Activated T-helper 2 cell treated with anti-CD3 and anti-CD28 coated beads, Interferon-gamma antibody, Interleukin-2, Interleukin-4, amounts not matched to agents 10 μg/mL and 5 μg/mL and 100 μg/mL, durations not matched to agents 14 hours and 24 hours and 36 hours (primary cell): ENCODE data around the gene C5orf24. TPM values are rescaled to one million over a fixed set of nuclear protein-coding genes. Genes with fewer than 3 reads are reported as not detected.
"Not testable (repeated sequence)": the region's sequence is repeated elsewhere in the genome, so short reads cannot be mapped to it uniquely, and the experiment has no call there.

ENCODE experiments used
- DNase-seq: peaks from one replicate; pipeline ENCODE4 v3.0.0; 2021; ENCODE audit warnings: low spot score
- H3K27ac Mint-ChIP-seq: one replicate; pipeline ENCODE4 v1.8.0; 2021; ENCODE audit warnings: mixed read lengths
- H3K27me3 Mint-ChIP-seq: one replicate; pipeline ENCODE4 v1.8.0; 2021; ENCODE audit warnings: low read depth, mixed read lengths
- H3K36me3 Mint-ChIP-seq: one replicate; pipeline ENCODE4 v1.8.0; 2021; ENCODE audit warnings: low read depth, mixed read lengths
- H3K4me1 Mint-ChIP-seq: one replicate; pipeline ENCODE4 v1.8.0; 2021; ENCODE audit warnings: low read depth, mixed read lengths
- H3K4me3 Mint-ChIP-seq: one replicate; pipeline ENCODE4 v1.8.0; 2021; ENCODE audit warnings: low read depth, mild to moderate bottlenecking, moderate library complexity, mixed read lengths
- H3K9me3 Mint-ChIP-seq: one replicate; pipeline ENCODE4 v1.8.0; 2021; ENCODE audit warnings: mixed read lengths
- intact Hi-C: fragments of 100-400 bp; cut with micrococcal nuclease; formaldehyde crosslinking; loops from one replicate; pipeline ENCODE4 v1.15.1; 2023
- total RNA-seq: library from RNA; stranded (reverse); gene quantifications from 2 replicates; pipeline ENCODE4 v1.2.3, GENCODE V29; 2022

Gene C5orf24
- total RNA-seq, 1 donor from 2014 or later = 40.5 TPM

DNA sequence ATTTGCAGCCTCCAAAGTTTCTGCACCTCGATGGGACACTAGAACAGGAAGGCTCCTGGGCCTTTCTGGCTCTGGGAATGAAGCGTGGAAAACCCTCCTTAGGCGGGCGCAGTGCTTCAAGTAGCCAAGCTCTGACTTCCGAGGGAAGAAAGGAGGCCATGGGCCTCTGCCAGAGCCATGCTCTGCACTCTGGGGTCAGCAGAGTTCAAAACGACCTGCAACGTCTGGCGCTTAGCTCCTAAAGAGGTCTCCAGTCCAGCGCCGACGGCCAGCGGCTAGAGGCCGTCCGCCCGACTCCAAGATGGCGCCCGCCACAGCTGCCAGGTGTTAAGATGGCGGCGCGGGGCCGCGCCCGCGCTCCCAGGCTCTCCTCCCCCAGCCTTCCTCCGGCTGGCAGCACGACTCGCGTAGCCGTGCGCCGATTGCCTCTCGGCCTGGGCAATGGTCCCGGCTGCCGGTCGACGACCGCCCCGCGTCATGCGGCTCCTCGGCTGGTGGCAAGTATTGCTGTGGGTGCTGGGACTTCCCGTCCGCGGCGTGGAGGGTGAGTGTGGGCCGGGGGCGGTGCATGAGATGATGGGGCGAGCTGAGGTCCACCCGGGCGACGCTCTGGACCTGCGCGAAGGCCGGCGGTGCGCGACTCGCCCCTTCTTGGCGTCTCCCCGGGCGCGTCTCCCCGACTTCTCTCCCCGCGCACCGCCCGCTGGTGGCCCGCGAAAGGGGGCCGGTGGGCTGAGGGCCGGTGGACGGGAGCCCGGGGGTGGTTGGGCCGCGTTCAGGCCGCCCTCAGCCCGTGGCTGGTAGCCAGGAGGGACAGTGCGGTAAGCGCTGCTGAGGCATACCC is 28.4 kb downstream of the C5orf24 start, which contains the start of gene TXNDC15:
TSS of gene TXNDC15 (plus strand) at position 385 of the 844 bp plus-strand sequence. CDS start at position 442, 57 bp downstream.
- Mint-ChIP-seq H3K4me1 (peaks cover 28% of the 10 kb centered on the region), H3K27me3 (no peaks in the 10 kb centered on the region), H3K27ac (peak within 1 kb of the TSS; percentile 96), H3K4me3 (peak within 1 kb of the TSS; percentile 95), H3K9me3 (no peaks in the 10 kb centered on the region), H3K36me3 (peaks cover 24% of the 10 kb centered on the region)
- DNase-seq = peak; percentile 80
- intact Hi-C loops = loop anchor here (1.0 to 2.0 kb wide), 3 partner anchors 28 to 115 kb away; partner anchors contain the start of gene DDX46

DNA sequence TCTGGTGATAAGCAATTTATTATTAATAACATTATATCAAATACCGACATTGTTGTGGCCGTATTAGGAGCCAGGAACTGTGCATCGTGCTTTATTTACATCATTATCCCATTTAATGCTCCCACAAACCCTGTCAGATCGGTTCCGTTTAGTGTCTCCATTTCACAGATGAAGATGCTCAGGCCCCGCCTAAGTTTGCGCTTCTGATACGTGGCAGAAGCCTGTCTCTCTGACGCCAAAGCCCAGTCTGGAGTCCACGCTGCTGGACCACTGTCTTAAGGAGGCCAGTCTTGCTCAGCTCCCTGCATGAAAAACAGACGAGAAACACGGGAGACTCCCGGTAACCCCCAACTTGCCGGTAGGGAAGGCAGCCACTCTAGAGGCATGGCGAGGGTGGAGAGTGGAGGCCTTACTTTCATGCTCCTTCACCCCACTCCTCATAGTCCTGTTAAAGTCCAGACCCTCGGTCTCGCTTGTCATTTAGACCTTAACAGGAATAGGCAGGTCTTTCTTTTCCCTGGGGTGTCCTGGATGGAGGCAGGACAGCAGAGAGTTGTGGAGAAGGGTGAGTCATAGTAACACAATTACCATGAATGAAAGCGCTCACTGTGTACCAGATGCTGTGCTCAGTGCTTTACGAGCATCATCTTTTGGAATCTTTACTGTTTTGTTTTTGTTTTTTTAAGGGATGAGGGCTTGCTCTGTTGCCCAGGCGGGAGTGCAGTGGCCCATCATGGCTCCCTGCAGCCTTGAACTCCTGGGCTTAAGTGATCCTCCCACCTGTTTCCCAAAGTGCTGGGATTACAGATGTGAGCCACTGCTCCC is 29.3 kb downstream of the C5orf24 start:
- peaks cover 32% of the 10 kb centered on the region for H3K4me1 Mint-ChIP-seq

DNA sequence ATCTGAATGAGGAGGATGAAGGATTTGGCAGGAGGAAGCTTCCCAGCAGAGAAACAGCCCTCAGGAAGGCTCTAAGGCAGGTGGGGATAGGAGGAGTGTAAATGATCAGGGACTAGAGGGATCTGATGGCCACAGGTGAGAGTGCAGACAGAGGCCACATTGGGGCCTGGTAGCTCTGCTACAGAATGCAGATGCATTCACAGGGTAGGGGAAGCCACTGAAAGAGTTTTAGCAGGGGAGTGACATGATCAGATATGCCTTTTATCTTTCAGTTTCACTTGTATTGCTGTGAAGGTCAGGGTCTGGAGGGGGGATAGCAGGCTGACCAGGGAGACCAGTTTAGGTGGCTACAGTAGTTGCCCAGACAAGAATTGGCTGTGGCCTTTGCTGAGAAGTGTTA is 31.4 kb downstream of the C5orf24 start:
- H3K9me3 Mint-ChIP-seq = no peaks in the 10 kb centered on the region
- no peak for DNase-seq
- intact Hi-C loops = no loop called here

More for the DNA sequence above, 29.3 kb downstream of the C5orf24 start:
- Mint-ChIP-seq H3K9me3 (no peaks in the 10 kb centered on the region), H3K36me3 (peaks cover 28% of the 10 kb centered on the region), H3K4me3 (peak overlapping the region; percentile 95), H3K27ac (peak overlapping the region; percentile 96), H3K27me3 (no peaks in the 10 kb centered on the region)
- peak; percentile 45 for DNase-seq
- intact Hi-C loops = loop anchor here (1.0 to 2.0 kb wide), 4 partner anchors 29 to 137 kb away; partner anchors contain the start of genes CAMLG and DDX46

DNA sequence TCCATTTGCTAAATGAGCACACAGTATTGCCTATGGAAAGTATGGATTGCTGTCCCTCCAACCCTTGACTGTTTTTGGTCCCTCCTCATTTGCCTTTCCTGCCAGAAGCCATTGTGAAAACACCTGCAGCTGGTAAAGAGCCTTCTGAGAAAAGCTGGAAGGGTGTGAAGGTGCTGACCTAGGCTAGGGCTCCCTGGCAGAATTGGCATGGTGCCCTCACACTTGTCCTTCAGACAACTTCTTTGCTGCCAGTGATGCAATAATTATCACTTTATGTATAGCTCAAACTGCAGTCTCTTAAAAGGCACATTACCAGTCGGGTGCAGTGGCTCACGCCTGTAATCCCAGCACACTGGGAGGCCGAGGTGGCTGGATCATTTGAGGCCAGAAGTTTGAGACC is 32.6 kb downstream of the C5orf24 start:
- no peak overlapping the region for H3K27ac Mint-ChIP-seq
- intact Hi-C loops = no loop called here
- H3K36me3 Mint-ChIP-seq = peaks cover 29% of the 10 kb centered on the region
- DNase-seq = no peak
- H3K9me3 Mint-ChIP-seq = no peaks in the 10 kb centered on the region
- H3K4me1 Mint-ChIP-seq = peaks cover 34% of the 10 kb centered on the region
- H3K4me3 Mint-ChIP-seq = no peak overlapping the region
- no peaks in the 10 kb centered on the region for H3K27me3 Mint-ChIP-seq

More for the DNA sequence above, 31.4 kb downstream of the C5orf24 start:
- Mint-ChIP-seq H3K27ac (peak overlapping the region; percentile 79), H3K36me3 (peaks cover 29% of the 10 kb centered on the region), H3K27me3 (no peaks in the 10 kb centered on the region), H3K4me3 (no peak overlapping the region), H3K4me1 (peaks cover 35% of the 10 kb centered on the region)

DNA sequence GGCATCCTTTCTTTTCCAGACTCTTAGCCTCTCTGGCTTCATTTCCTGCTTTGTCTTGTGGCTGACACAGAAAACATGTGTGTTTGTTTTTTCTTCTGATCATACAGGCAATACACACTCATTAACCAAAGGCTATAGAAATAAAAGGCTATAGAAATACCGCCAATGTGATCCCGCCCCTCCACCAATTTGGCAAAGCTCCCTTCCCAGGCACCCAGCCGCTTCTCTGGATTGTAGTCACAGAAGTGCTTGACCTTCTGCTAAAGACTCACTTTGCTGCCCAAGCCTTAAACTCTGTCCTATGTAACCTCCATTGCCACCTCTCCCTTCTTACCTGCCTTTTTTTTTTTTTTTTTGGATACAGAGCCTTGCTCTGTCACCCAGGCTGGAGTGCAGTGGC is 33.7 kb downstream of the C5orf24 start:
- Mint-ChIP-seq H3K4me1 (peaks cover 31% of the 10 kb centered on the region), H3K27ac (no peak overlapping the region), H3K9me3 (no peaks in the 10 kb centered on the region), H3K36me3 (peaks cover 30% of the 10 kb centered on the region), H3K4me3 (no peak overlapping the region), H3K27me3 (no peaks in the 10 kb centered on the region)
- intact Hi-C loops = no loop called here
- no peak for DNase-seq

DNA sequence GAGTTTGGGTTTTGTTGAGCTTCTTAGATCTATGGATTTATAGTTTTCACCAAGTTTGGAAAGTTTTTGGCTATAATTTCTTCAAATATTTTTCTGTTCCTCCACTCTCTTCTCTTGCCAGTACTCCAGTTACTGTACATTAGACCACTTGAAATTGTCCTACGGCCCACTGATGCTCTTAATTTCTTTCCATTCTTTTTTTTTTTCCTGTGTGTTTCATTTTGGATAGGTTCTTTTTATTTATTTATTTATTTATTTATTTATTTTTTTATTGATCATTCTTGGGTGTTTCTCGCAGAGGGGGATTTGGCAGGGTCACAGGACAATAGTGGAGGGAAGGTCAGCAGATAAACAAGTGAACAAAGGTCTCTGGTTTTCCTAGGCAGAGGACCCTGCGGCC is 35.2 kb downstream of the C5orf24 start:
- Mint-ChIP-seq H3K4me1 (peaks cover 35% of the 10 kb centered on the region), H3K36me3 (peaks cover 28% of the 10 kb centered on the region)
- intact Hi-C loops, H3K27ac Mint-ChIP-seq, H3K27me3 Mint-ChIP-seq, DNase-seq, H3K9me3 Mint-ChIP-seq, H3K4me3 Mint-ChIP-seq: not testable (repeated sequence)

DNA sequence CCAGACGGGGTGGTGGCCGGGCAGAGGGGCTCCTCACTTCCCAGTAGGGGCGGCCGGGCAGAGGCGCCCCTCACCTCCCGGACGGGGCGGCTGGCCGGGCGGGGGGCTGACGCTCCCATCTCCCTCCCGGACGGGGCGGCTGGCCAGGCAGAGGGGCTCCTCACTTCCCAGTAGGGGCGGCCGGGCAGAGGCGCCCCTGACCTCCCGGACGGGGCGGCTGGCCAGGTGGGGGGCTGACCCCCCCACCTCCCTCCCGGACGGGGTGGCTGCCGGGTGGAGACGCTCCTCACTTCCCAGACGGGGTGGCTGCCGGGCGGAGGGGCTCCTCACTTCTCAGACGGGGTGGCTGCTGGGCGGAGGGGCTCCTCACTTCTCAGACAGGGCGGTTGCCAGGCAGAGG is 35.9 kb downstream of the C5orf24 start:
- H3K27ac Mint-ChIP-seq, H3K9me3 Mint-ChIP-seq, H3K4me3 Mint-ChIP-seq, DNase-seq, H3K27me3 Mint-ChIP-seq, intact Hi-C loops: not testable (repeated sequence)
- Mint-ChIP-seq H3K4me1 (peaks cover 27% of the 10 kb centered on the region), H3K36me3 (peaks cover 22% of the 10 kb centered on the region)

DNA sequence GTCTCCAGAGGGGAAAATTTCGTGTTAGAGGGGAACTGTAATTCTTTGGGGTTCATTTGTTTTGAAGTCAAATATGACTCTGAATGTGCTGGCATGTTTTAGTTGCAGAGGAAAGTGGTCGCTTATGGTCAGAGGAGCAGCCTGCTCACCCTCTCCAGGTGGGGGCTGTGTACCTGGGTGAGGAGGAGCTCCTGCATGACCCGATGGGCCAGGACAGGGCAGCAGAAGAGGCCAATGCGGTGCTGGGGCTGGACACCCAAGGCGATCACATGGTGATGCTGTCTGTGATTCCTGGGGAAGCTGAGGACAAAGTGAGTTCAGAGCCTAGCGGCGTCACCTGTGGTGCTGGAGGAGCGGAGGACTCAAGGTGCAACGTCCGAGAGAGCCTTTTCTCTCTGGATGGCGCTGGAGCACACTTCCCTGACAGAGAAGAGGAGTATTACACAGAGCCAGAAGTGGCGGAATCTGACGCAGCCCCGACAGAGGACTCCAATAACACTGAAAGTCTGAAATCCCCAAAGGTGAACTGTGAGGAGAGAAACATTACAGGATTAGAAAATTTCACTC is 41.9 kb downstream of the C5orf24 start:
- H3K9me3 Mint-ChIP-seq = no peaks in the 10 kb centered on the region
- intact Hi-C loops = no loop called here
- H3K27ac Mint-ChIP-seq = no peak overlapping the region
- no peak overlapping the region for H3K4me3 Mint-ChIP-seq
- DNase-seq = no peak
- H3K27me3 Mint-ChIP-seq = no peaks in the 10 kb centered on the region
- peaks cover 43% of the 10 kb centered on the region for H3K36me3 Mint-ChIP-seq
- peaks cover 8% of the 10 kb centered on the region for H3K4me1 Mint-ChIP-seq

DNA sequence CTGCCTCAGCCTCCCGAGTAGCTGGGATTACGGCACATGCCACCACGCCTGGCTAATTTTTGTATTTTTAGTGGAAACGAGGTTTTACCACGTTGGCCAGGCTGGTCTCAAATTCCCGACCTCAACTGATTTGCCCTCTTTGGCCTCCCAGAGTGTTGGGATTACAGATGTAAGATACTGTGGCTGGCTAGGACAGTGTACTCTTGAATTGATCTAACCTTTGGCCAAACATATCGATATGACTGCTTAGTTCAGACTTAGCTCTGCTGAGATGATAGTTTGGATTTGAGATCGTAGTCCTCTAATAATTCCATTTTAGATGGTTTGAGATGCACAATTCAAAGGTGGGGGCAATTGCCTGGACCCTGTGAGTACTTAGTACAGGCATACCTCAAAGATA is 43.6 kb downstream of the C5orf24 start:
- Mint-ChIP-seq H3K4me3 (no peak overlapping the region), H3K36me3 (peaks cover 53% of the 10 kb centered on the region), H3K27ac (no peak overlapping the region), H3K4me1 (peaks cover 8% of the 10 kb centered on the region), H3K9me3 (no peaks in the 10 kb centered on the region), H3K27me3 (no peaks in the 10 kb centered on the region)
- intact Hi-C loops = no loop called here
- no peak for DNase-seq

DNA sequence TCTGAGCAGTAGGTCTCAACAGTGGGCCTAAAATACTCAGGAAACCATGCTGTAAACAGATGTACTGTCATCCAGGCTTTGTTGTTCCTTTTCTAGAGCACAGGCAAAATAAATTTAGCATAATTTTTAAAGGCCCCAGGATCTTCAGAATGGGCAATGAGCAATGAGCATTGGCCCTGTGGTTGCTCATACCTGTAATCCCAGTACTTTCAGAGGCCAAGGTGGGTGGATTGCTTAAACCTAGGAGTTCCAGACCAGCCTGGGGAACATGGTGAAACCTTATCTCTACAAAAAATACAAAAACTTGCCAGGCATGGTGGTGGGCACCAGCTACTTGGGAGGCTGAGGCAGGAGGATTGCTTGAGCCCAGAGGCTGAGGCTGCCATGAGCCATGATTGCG is 45.7 kb downstream of the C5orf24 start:
- no peak for DNase-seq
- Mint-ChIP-seq H3K4me1 (peaks cover 4% of the 10 kb centered on the region), H3K36me3 (peaks cover 64% of the 10 kb centered on the region), H3K4me3 (no peak overlapping the region), H3K27me3 (no peaks in the 10 kb centered on the region), H3K27ac (no peak overlapping the region), H3K9me3 (no peaks in the 10 kb centered on the region)
- intact Hi-C loops = no loop called here

DNA sequence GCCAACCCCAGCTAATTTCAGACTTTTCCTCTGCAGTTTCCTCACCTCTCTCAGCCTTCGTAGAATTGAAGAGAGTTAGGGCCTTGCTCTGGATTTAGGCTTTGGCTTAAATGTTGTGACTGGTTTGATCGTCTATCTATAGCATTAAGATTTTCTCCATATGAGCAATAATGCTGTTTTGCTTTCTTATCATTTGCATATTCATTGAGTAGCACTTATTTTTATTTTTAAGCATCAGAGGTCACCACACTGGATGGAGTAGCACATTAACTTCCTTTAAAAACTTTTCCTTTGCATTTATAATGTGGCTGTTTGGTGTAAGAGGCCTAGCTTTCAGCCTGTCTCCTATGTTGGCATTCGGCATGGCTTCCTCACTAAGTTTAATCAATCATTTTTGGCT is 46.5 kb downstream of the C5orf24 start:
- Mint-ChIP-seq H3K27me3 (no peaks in the 10 kb centered on the region), H3K4me1 (peaks cover 4% of the 10 kb centered on the region), H3K9me3 (no peaks in the 10 kb centered on the region), H3K27ac (no peak overlapping the region), H3K36me3 (peaks cover 63% of the 10 kb centered on the region), H3K4me3 (no peak overlapping the region)
- no peak for DNase-seq
- intact Hi-C loops = no loop called here

DNA sequence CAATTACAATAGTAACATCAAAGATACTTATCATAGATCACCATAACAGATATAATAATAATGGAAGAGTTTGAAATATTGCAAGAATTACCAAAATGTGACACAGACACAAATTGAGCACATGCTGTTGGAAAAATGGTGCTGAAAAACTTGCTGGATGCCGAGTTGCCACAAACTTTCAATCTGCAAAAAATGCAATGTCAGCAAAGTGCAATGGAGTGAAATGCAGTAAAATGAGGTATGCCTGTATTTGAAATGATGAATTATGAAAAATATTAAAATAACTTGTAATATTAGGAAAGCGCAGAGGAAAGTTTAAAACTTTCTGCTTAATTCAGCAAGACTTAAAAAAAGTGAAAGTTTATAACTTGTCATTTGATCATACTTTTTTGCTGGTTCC is 47.2 kb downstream of the C5orf24 start:
- DNase-seq = no peak
- Mint-ChIP-seq H3K27me3 (no peaks in the 10 kb centered on the region), H3K9me3 (no peaks in the 10 kb centered on the region), H3K4me3 (no peak overlapping the region), H3K36me3 (peaks cover 57% of the 10 kb centered on the region), H3K4me1 (peaks cover 2% of the 10 kb centered on the region), H3K27ac (no peak overlapping the region)
- intact Hi-C loops = no loop called here
